Gastrocnemius medialis (tissue), 4 donors: ENCODE measurements around the gene ADRA2B. TPM values are rescaled to one million over a fixed set of nuclear protein-coding genes. Genes with fewer than 3 reads are reported as not detected.

Experiments used
- ATAC-seq, 2 donors: fragments of 150-250 bp; one replicate each; pipeline ENCODE4 v1.9.1; 2016
- DNase-seq, 2 donors: peaks; one replicate each; pipeline ENCODE4 v3.0.0-alpha.2; 2019
- H3K27ac ChIP-seq, 4 donors: fragments of 200-600 bp; sonication (generic); 1 replicate in 1 of 4; 2 replicates in 3 of 4; pipeline ENCODE4 v1.5.1; 2016 to 2018; ENCODE audit warnings: mild to moderate bottlenecking in 2 of 4, moderate library complexity in 1 of 4
- H3K27me3 ChIP-seq, 3 donors: fragments of 200-600 bp; sonication (generic) in 2 of 3; 1 replicate in 1 of 3; 2 replicates in 2 of 3; pipeline versions ENCODE4 v1.5.1 to v1.6.0; 2016 to 2019; ENCODE audit warnings: mild to moderate bottlenecking in 1 of 3, moderate library complexity in 1 of 3
- H3K36me3 ChIP-seq, 2 donors: fragments of 200-600 bp; sonication (generic) in 1 of 2; one replicate each; pipeline ENCODE4 v1.5.1; 2017 to 2018
- H3K4me1 ChIP-seq, 2 donors: fragments of 200-600 bp; sonication (generic) in 1 of 2; one replicate each; pipeline ENCODE4 v1.5.1; 2016 to 2017; ENCODE audit warnings: mild to moderate bottlenecking in 2 of 2
- H3K4me3 ChIP-seq, 4 donors: fragments of 200-600 bp; sonication (generic) in 3 of 4; 1 replicate in 1 of 4; 2 replicates in 3 of 4; pipeline ENCODE4 v1.5.1; 2016 to 2019; ENCODE audit warnings: mild to moderate bottlenecking in 2 of 4
- H3K9me3 ChIP-seq, 3 donors: fragments of 200-600 bp; sonication (generic) in 2 of 3; 1 replicate in 1 of 3; 2 replicates in 2 of 3; pipeline ENCODE4 v1.5.1; 2016 to 2019
- POLR2A ChIP-seq, 2 donors: fragments of 450-650 bp; IDR thresholded peaks; one replicate each; pipeline ENCODE4 v1.6.1; 2017; ENCODE audit warnings: antibody characterized with exemption in 2 of 2, mild to moderate bottlenecking in 2 of 2, moderate library complexity in 2 of 2
- in situ Hi-C, 4 donors: fragments of 200-750 bp; cut with MboI; loops; one replicate each; pipeline versions ENCODE4 v1.15.0 to v1.8.0; 2017; ENCODE audit warnings: low sequenced_read_pairs in 4 of 4
- intact Hi-C: fragments of 100-400 bp; cut with DNase I; formaldehyde crosslinking; loops from one replicate; pipeline ENCODE4 v1.15.1; 2023; ENCODE audit warnings: low total_unique reads
- total RNA-seq, 4 donors: library from RNA; depleted of rRNA; stranded (reverse); fragments of >200 nt; gene quantifications; one replicate each; pipeline versions ENCODE4 v1.1.0 to v1.2.3, GENCODE V29; 2016
- TF ChIP-seq, protein P1 (sequence below), 5 experiments: fragments of 450-650 bp in 3 of 5; fragments of 200-600 bp in 2 of 5; sonication (generic) in 2 of 5; IDR thresholded peaks in 4 of 5; conservative IDR thresholded peaks in 1 of 5; 1 replicate in 4 of 5; 2 replicates in 1 of 5; pipeline ENCODE4 v1.5.1; 2016 to 2019; ENCODE audit warnings: antibody characterized with exemption in 5 of 5, mild to moderate bottlenecking in 3 of 5, moderate library complexity in 3 of 5

The ADRA2B gene
- total RNA-seq, 4 donors from 2014 or later = 2.4 to 5.6 (median 3.6) TPM

DNA sequence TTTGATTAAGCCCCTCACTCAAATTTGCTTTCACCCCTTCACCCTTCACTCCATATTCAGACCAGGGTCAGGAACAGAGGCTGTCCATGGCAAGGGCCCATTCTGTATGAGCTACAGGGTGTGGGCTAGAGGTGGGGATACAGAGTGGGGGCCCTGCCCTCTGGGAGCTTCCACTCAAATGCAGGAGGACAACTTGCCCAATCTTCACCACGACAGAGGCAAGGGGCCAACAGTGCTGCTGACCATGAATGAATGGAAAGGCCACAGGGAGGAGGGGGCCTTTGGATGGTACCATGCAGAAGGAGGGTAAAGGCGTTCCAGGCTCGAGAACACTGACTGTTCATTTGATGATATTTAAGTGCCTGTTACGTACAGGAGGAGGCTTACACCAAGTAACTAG lies 22.8 kb downstream of the ADRA2B start:
- Histone ChIP-seq H3K27ac (no peak overlapping the region), H3K4me3 (no peak overlapping the region), H3K4me1 (peaks cover 4 to 5% of the 10 kb centered on the region in 2 donors), H3K27me3 (no peaks in the 10 kb centered on the region), H3K36me3 (no peaks in the 10 kb centered on the region), H3K9me3 (no peaks in the 10 kb centered on the region)
- DNase-seq (no peak), ATAC-seq (no peak)
- intact Hi-C loops = no loop called here
- in situ Hi-C loops = no loop called here
- TF ChIP-seq, protein P1, sequence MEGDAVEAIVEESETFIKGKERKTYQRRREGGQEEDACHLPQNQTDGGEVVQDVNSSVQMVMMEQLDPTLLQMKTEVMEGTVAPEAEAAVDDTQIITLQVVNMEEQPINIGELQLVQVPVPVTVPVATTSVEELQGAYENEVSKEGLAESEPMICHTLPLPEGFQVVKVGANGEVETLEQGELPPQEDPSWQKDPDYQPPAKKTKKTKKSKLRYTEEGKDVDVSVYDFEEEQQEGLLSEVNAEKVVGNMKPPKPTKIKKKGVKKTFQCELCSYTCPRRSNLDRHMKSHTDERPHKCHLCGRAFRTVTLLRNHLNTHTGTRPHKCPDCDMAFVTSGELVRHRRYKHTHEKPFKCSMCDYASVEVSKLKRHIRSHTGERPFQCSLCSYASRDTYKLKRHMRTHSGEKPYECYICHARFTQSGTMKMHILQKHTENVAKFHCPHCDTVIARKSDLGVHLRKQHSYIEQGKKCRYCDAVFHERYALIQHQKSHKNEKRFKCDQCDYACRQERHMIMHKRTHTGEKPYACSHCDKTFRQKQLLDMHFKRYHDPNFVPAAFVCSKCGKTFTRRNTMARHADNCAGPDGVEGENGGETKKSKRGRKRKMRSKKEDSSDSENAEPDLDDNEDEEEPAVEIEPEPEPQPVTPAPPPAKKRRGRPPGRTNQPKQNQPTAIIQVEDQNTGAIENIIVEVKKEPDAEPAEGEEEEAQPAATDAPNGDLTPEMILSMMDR (IDR thresholded peaks at IDR 0.05 in 4 of 5, conservative IDR thresholded peaks at IDR 0.05 in 1 of 5) = no peak
- TF ChIP-seq POLR2A (IDR thresholded peaks at IDR 0.05) = no peak

DNA sequence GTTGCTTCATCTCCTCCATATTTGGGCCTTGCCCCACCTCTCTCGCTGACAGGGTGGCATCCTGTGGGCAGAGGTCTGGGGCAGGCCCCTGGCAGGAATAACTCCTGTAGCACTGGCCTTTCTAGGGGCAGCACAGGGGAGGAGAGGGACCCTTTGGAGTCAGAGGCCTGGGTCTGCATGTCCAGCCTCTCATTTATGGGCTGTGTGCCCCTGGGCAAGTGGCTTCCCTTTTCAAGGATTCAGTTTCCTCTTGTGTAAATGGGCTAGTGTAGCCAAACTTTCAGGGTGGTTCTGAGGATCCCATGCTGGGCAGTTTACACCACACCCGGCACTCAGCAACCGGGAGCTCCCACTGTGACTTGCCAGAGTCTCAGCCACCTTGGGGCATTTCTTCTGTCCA lies 23.4 kb downstream of the ADRA2B start:
- Histone ChIP-seq H3K36me3 (no peaks in the 10 kb centered on the region), H3K27me3 (no peaks in the 10 kb centered on the region), H3K4me1 (no peaks in the 10 kb centered on the region), H3K27ac (no peak overlapping the region), H3K4me3 (no peak overlapping the region), H3K9me3 (no peaks in the 10 kb centered on the region)
- ATAC-seq (no peak), DNase-seq (no peak)
- in situ Hi-C loops (no loop called here), intact Hi-C loops (no loop called here)
- TF ChIP-seq, protein P1 (IDR thresholded peaks at IDR 0.05 in 4 of 5, conservative IDR thresholded peaks at IDR 0.05 in 1 of 5) = no peak
- no peak for TF ChIP-seq POLR2A (IDR thresholded peaks at IDR 0.05)

DNA sequence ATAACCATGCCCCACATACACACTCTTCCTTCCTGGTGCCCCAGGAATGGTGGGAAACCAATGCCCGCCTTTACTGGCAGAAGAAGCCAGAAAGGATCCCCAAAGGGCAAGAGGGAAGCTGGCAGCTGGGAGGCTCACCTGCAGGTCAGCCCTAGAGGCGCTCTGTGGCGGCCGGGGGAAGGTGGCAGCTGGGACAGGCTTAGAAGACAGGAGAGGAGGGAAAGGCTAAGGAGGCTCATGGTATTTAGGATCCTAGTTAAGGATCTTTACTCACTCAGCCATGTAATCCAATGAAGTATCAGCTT lies 23.8 kb downstream of the ADRA2B start:
- intact Hi-C loops = no loop called here
- in situ Hi-C loops = no loop called here
- H3K4me1 ChIP-seq = no peaks in the 10 kb centered on the region
- no peaks in the 10 kb centered on the region for H3K36me3 ChIP-seq
- TF ChIP-seq, protein P1 (IDR thresholded peaks at IDR 0.05 in 4 of 5, conservative IDR thresholded peaks at IDR 0.05 in 1 of 5) = no peak
- no peak for TF ChIP-seq POLR2A (IDR thresholded peaks at IDR 0.05)
- no peaks in the 10 kb centered on the region for H3K27me3 ChIP-seq
- ATAC-seq (no peak), DNase-seq (no peak)
- no peaks in the 10 kb centered on the region for H3K9me3 ChIP-seq
- no peak overlapping the region for H3K4me3 ChIP-seq
- no peak overlapping the region for H3K27ac ChIP-seq

DNA sequence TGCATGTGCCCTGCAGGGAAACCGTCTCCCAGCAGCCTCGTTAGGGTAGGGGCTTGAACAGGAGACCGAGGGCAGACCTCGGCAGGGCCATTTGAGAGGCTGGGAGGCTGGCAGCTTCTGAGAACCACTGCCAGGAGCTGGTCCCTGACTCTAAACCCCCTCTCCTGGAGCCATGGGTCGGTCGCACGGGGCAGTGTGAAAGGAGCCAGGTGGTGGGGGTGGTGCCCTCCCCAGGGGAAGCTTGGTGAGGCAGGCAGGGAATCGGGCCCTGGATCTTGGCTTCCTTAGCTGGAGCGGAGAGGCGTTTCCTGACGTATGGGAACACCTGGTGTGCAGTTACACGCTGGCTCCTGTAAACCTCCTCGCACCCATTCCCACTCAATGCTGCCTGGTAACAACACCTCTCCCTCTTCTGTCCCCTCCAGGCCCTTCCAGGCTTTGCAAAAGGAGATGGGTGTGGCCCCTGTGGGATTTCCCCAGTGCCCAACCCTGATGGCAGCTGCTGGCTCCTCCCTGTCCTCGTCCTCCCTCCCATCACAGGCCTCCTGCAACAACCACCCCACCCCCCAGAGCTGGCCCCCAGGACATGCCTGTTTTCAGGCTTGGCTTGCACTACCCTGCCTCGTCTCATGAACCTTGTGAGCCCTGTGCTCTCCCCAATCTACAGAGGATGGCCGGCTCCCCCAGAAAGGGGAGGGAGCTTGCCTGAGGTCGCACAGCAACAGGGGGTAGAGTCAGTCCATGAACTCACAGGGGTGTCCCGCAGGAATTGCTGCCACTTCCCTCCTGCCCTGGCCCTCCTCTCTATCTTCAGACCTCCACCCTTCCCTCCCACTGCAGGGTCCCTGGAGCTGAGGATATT lies 24.4 kb downstream of the ADRA2B start:
- in situ Hi-C loops = no loop called here
- Histone ChIP-seq H3K4me3 (no peak overlapping the region), H3K27me3 (no peaks in the 10 kb centered on the region), H3K9me3 (no peaks in the 10 kb centered on the region), H3K36me3 (no peaks in the 10 kb centered on the region), H3K4me1 (no peaks in the 10 kb centered on the region), H3K27ac (no peak overlapping the region)
- ATAC-seq = no peak
- intact Hi-C loops = no loop called here
- no peak for TF ChIP-seq POLR2A (IDR thresholded peaks at IDR 0.05)
- TF ChIP-seq, protein P1 (IDR thresholded peaks at IDR 0.05 in 4 of 5, conservative IDR thresholded peaks at IDR 0.05 in 1 of 5) = no peak
- no peak for DNase-seq
